GM18868 (cell line): ENCODE results near the gene PHACTR1.

Source experiments
- ATAC-seq: cut with Tn5 transposase; IDR thresholded peaks from one replicate; pipeline ENCODE4 v1.9.1; 2021; ENCODE audit warnings: mild to moderate bottlenecking, moderate library complexity; ENCODE audit not compliant: unreplicated experiment

The PHACTR1 gene

DNA sequence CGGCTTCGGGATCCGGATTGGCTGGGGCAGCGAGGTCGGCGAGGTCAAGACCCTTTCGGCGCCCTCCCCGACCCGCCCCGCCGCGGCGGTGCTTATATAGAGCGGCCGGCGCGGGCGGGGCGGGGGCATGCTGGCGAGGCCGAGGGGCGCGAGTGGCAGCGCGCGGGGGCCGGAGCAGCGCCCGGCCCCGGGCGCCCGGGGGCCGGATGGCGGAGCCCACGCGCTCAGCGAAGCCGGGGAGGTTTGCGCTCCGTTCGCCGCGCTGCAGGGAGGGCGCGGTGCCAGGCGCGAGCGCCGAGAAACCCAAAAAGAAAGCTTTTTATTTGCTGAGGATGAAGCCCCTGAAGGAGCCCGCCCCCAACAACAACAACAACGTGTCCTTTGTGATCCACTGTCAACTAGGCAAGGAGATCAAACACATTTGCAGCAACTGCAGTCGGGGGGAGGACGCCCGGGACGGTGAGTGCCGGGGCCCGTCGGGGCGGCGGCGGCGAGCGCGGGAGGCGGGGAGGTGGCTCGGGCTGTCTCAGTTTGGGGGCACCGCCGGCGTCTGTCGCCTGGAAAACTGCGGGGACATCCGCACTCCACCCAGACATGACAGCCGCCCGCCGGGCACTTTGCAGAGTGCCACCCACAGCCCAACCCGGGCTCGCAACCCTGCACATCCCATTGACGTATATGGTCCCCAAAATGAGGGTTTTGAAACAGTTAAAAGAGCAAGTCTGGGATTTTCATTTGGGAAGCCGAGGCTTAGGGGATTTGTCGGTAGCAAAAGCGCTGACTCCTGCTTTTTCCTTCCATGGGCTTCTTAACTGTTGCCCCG lies 297.3 kb downstream of the PHACTR1 start:
- ATAC-seq = no peak

DNA sequence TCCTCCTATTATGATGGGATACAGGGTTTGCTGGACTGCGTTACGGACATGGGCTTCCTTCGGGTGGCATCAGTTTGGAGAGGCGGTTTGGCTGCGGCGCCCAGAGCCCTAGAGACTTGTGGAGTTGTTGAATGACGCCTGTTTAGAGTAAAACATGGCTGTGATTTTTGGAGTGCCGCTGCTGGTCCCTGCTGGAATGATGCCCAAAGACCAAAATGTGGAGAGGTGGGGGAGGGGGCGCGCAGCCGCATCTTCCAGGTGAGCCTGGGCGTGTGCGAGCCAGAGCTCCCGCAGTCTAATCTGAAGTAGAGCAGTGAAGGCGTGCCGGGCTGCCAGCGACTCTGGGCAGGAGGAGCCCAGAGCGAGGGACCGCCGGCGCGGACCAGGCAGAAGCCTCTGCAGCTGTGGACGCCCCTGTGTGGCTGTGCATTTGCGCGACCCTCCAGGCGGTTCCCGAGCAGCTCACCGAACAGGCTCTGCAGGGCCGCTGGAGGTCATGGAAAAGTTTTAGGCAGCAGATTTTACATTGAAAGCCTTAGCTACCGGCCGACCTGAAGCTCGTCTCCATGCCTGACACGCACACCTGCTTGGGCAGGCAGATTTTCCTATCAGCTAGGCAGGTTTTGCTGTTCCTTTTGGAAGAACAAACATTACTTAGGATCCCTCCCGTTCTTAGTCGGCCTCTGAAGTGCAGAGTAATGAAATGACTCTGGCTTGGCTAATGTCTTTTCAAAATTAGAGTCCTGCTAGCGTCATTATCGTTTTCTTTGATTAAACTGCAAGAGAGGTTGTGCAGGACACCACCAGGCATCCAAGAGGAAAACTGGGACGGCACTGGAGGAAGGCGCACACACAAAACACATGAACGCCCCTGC lies 298.2 kb downstream of the PHACTR1 start:
- ATAC-seq = no peak

DNA sequence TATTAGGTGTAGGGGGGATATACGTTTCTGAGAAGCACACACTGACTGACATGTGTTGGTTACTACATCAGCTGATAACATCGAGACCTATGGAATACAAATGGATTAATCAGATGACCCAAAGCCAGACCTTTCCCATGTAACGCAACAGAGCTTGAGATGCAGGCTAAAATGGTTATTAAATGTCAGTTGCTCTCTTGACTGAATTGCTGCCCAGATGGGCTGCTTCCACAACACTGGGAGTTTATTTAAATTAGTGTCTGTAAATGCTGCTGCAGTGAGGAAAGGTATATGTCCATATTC lies 298.8 kb downstream of the PHACTR1 start:
- ATAC-seq = no peak

DNA sequence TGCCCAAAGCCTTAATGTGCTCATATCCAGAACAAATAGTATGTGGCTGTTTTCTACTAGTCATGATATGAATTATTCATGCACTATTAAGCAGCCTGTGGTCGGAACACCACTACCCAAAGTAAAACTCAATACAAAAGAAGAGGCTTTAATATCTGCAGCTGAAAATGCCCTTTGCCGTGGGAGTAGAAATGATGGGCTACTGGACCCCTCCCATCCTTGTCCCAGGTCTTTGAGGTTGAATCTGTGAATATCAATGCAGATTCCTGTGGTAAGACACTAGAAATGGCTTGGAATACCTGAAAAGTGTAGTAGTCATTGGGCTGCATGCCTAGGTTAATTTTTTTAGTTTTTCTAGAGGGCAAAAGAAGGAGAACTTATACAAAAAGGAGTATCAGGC lies 308.0 kb downstream of the PHACTR1 start:
- ATAC-seq = no peak

DNA sequence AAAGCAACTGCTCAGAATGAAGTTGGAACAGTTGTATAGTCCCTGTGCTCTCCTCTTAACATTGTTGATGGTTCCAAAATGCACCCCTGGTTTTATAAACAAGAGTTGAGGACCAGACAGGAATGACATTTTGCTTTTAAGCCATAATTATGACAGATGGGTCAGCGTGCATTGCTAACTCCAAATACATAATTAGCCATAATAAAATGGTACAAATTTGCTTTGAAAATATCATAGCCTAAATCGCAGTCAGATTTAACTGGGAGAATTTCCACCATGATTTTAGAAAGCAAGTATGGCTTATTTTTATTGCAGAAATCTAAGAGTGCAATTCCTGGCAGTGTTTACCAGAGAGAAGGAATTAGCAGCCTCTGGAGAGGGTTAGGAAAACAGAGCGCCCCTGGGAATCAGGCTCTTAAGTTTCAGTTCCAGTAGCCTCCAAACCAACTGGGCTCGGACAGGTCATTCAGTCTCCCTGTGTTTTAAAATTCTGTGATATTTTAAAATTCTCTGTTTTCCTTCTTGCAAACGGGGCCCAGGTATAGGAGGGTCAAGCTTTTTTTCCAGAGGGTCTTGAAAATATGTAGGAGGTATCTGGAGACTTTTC lies 309.4 kb downstream of the PHACTR1 start:
- no peak for ATAC-seq

DNA sequence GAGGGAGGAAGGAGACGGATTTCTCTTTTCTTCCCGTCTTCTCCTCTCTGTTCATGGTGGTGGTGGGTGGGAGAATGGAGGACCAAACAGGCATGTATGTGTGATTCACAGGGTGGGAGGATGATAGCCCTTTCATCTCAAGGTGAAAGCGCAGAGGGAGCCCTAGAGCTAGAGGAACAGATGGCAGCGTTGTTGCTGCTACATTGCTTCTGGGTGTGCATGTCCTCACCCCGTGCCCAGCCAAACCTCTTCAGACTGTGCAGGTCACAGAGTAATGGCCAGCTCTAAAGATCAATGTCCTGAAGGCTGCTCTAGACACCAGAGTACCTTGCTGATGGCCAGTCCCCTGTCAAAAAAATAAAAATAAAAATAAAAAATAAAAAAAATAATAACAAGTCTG lies 310.0 kb downstream of the PHACTR1 start:
- no peak for ATAC-seq

DNA sequence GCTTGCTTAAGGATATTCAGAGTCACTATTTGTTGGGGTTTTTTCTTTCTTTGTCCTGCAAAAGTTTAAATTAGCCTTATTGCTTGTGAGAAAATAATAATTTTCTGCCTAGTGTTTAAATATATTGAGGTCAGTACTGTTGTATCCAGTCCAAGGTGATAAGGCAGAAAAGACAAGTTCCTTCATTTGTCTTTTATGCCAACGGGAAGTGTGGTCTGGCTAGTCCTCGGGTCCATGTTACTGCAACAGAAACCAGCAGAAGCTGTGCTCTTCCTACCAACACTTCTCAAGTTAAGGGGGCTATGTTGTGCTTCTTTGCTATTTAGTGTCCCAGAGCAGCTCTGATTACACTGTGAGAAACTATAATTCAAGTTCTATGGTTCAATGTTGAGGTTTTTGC lies 310.6 kb downstream of the PHACTR1 start:
- no peak for ATAC-seq

DNA sequence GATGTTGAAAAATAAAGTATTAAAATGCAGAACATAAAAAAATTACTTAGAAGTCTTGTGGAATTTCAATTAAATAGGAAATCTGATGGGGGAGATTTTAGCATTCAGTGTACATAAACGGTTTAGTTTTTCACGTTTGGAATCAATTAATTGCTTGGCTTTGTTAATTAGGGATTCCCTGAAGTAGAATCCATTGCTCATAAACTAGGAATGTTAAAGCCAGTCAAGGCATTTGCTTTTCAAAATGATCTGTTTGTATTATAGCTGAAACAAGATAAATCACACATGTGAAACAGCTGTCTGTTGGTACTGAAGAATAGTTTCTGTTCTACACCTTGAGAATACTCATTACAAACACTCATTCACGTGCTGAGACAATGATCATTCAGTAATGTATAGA lies 313.8 kb downstream of the PHACTR1 start:
- no peak for ATAC-seq

DNA sequence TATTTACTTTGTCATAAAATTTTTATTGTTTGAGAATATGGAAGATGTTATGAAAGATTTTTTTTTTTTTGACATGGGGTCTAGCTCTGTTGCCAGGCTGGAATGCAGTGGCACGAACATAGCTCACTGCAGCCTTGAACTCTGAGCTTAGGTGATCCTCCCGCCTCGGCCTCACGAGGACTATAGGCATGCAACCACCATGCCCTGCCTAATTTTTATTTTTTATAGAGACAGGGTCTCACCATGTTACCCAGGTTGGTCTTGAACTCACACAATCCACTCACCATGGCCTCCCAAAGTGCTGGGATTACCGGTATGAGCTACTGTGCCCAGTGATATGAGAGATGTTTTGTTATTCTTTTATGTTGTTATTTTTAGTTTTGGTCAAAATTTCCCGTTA lies 316.0 kb downstream of the PHACTR1 start:
- no peak for ATAC-seq

DNA sequence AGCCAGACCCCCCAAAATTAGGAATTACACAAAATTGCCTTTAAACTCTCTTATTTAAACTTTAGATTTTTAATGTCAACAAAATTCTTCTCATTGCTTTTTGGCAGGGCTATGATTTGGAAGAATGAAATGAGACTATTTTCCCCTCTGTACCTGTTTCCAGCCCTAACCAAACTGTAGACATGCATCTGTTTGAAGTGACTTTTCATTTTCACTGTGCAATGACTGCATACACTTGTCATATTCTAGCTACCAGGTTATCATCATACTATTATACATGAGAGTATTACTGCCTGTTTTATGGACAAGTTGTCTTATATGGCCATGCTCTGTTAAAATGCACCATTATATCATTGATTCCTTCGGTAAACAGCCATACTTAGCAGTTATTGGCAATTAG lies 316.6 kb downstream of the PHACTR1 start:
- no peak for ATAC-seq

DNA sequence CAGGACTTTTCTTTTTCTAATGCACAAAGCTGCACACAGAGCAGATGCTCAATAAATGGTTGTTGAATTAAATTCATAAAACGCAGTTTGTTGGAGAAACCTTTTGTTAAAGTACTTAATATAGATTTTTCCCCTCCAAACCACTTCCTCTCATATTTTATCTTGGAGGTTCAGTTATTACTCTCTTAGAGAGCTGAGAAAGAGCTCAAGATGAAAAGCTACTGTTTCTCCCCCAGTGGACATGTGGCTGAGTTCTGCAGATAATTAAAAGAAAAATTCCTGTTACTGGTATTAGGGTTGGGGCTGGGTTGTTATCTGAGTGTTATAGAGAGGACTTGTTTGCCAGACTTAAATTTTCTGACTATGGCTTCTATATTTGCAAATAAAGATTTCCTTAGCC lies 317.7 kb downstream of the PHACTR1 start:
- ATAC-seq = no peak

DNA sequence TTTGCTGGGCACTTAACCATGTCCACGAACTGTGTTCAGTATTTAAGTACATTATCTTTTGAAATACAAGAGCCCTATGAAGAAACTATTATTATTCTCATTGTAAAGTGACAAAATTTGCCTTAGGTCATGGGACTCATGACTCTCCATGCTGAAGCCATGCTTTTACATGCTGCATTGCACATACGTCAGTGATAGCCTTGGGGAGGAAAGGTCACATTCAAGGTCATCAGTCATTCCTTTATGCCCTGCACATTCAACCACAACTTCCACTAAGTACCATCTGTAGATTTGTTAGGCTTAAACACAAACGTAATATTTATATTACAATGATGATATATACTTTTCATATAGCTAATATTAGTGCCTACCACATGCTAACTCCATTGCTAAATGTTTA lies 319.0 kb downstream of the PHACTR1 start:
- no peak for ATAC-seq

DNA sequence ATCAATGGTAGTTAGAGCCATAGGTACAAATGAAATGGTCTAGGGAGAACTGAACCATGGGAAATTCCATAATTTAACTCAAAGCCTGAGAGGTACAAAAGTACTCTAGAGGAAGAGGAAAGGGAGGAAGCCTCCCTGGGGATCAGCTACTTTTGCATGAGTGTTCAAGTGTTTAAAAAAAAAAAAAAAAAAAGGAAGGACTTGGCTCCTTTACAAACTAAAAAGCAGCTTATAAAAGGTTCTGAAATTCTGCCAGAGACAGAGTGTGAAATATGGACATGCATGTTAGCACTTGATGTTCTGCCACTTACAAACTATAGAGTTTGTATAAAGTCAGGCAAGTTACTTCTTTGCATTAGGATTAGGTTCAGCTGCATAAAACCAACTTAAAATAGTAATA lies 321.7 kb downstream of the PHACTR1 start:
- ATAC-seq = no peak

DNA sequence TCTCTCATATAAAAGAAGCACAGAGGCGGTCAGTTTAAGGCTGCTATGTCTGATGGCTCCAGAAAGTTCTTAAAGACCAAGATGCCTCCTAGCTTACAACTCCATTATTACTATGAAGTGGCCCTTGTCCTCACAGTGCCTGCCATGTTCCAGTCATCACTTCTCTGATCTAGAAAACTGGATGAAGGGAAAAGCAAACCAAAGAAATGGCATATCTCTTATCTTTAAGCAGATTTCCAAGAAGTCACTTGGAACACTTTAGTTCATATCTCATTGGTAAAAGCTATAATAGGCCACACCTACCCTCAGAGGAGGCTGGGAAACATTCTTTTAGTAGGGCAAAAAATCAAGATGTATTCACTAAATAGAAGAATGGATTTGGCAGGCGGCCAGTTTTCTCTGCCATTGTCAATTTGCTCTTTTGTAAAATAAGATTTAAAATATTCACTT lies 322.2 kb downstream of the PHACTR1 start:
- no peak for ATAC-seq

DNA sequence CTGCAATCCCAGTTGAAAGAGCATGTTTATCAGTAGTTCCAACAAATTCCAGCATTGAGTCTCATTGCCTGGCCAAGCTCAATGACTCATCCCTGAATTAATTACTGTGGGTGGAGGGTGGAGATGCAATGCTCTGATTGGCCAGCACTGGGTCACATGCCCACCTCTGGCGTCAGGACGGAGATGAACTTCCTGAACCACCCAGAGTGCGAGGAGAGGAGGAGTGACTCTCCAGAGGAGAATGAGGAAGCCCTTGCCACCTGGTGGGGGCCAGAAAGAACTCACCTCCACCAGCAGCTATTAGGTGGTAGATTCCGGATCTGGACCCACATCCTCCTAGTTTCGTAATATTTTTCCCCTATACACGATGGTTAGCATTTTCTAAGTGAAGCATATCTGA lies 327.8 kb downstream of the PHACTR1 start:
- ATAC-seq = no peak

DNA sequence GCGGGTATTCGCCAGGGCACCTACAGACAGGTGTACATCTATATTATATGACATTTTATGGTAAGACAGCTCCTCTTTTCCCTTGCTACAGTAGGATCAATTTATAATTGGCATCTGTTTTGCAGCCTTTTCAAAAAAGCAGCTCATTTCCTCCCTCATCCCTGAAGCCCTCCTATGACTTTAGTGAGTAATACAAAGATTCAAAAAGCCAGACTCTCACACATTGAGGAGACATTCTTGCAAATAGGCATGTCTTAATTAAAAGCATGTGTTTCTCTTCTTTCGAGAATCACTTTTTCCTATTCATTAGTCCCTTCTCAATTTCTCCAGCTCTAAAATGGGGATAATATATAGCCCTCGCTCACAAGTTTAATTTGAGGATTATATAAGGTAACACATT lies 328.3 kb downstream of the PHACTR1 start:
- ATAC-seq = no peak

DNA sequence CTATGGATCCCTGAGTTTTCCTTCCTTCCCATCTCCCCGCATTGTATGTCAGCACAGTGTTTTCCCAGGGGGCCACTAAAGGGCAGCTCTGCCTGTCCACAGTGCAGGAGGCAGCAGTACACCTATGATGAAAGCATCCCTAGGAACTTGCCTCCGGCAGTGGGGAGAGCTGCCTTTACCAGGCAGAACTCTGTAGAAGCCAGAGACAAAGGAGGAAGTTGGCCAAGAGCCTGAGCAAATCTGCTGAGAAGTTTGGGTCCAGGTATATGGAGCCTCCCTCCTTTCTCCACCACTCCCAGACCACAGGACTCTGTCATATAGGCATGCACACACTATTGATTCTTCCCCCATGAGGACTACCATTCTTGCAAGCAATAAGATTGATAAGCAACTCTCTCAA lies 329.1 kb downstream of the PHACTR1 start:
- ATAC-seq = no peak

DNA sequence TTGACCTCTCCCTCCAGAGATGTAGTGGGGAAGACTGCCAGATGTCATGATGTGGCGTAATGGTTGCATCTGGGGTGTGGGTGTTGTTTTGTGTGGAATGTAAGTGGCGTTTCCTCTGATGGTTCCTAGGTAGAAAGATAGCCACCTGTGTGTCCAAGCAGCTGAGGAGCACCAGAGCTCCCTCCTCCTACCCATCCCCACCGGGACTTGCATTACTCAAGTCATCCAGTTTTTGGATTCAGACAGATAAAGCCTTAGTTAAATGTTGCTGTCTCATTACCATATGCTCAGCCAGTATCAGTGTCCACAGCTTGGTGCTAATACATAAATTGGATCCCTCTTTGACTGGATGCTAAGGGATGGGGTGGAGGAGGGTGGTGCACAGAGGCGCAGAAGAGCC lies 329.5 kb downstream of the PHACTR1 start:
- ATAC-seq = no peak

DNA sequence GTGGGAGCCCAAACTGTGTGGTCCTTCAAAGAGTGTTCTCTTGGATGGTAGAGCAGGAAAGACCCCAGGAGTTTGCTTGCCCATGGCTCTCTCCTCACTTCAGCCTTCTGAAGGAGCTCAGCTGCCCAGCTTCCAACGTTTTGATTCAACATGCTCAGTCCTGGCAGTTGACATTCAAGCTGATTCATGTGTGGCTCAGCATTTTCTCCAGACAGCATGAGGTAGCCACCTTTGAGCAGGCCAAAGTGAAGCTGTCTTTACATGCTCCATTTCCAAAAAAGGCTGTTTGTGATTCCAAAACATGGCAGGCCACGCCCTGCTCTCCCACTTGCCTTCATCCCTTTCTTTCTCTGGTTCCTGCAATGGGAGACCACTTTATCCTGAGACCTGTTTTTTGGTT lies 331.5 kb downstream of the PHACTR1 start:
- ATAC-seq = no peak

DNA sequence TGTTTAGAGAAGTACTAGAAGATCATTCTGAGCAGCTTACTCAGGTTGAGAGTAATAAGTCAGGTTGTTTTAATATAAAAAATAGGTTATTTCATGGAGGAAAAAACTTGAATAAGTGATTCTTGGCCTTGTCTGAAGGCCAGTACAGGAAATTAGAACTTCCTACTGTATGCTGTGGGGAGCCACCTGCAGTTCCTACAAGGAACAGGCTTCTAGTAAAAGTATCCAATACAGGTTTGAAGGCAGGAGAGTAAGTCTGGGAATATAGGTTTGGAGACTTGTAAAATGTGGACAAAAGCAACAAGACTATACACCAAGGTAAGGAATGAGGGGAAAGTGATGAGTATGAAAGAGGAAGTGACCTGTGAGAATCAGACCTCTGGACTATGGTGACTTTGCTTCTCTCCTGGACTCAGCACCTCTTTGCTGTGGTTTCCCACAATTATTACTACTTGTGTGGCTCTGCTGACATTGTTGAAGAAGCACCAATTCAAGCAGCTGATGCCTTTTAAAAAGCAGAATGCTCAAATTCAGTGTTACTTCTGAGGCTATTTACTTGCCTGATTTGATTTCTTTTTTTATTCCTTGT lies 333.2 kb downstream of the PHACTR1 start:
- no peak for ATAC-seq

DNA sequence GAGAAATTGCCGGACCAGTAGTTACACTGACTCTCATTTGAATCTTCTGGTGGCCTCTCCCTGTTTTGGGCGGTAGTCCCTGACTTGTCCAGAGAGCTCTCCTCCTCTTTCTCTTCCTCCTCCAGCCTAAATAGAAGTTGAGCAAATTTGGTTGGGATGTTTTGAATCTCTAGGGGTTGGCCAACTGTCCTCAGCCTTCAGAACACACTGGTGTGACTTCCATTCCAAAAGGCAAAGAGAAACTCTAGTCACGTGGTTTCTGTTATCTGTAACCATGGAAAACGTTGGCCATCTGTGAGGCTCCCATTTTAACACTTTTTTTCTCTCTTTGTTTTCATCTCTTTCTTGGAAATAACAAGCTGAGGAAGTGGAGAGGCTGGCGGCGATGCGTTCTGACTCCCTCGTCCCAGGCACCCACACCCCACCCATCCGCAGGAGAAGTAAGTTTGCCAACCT lies 336.5 kb downstream of the PHACTR1 start:
- ATAC-seq = no peak
